Neural crest cell (in vitro differentiated cells): ENCODE data around the gene RBM4B. TPM values are rescaled to one million over a fixed set of nuclear protein-coding genes. Genes with fewer than 3 reads are reported as not detected.
"Not testable (repeated sequence)": the region's sequence is repeated elsewhere in the genome, so short reads cannot be mapped to it uniquely, and the experiment has no call there.

Experiments
- DNase-seq: peaks from one replicate; pipeline ENCODE4 v3.0.0; 2021; ENCODE audit warnings: low read depth, mixed read lengths, low spot score
- H3K27ac Mint-ChIP-seq: one replicate; pipeline ENCODE4 v1.8.0; 2021; ENCODE audit warnings: mild to moderate bottlenecking, mixed read lengths; ENCODE audit not compliant: unreplicated experiment
- H3K27me3 Mint-ChIP-seq: 2 replicates; pipeline ENCODE4 v1.8.0; 2021; ENCODE audit warnings: low read depth, mild to moderate bottlenecking, mixed read lengths
- H3K36me3 Mint-ChIP-seq: 2 replicates; pipeline ENCODE4 v1.8.0; 2021; ENCODE audit warnings: low read depth, mild to moderate bottlenecking, mixed read lengths
- H3K4me1 Mint-ChIP-seq: 2 replicates; pipeline ENCODE4 v1.8.0; 2021; ENCODE audit warnings: mixed read lengths
- H3K4me3 Mint-ChIP-seq: one replicate; pipeline ENCODE4 v1.8.0; 2021; ENCODE audit warnings: mild to moderate bottlenecking, mixed read lengths
- H3K9me3 Mint-ChIP-seq: 2 replicates; pipeline ENCODE4 v1.8.0; 2021; ENCODE audit warnings: mixed read lengths
- long read RNA-seq: library from polyadenylated mRNA; unstranded; transcript quantifications from one replicate; pipeline ENCODE4 v2.0.0, GENCODE V29; 2020
- total RNA-seq: library from RNA; stranded (reverse); gene quantifications from 2 replicates; pipeline ENCODE4 v1.2.1, GENCODE V29; 2021
- TF ChIP-seq, protein P1 (sequence below): fragments of 200-600 bp; sonication (generic); conservative IDR thresholded peaks from 2 replicates; pipeline ENCODE4 v1.5.0; 2021; ENCODE audit warnings: antibody characterized with exemption, mild to moderate bottlenecking

Gene RBM4B, protein sequence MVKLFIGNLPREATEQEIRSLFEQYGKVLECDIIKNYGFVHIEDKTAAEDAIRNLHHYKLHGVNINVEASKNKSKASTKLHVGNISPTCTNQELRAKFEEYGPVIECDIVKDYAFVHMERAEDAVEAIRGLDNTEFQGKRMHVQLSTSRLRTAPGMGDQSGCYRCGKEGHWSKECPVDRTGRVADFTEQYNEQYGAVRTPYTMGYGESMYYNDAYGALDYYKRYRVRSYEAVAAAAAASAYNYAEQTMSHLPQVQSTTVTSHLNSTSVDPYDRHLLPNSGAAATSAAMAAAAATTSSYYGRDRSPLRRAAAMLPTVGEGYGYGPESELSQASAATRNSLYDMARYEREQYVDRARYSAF
- total RNA-seq, result 57.0 and 61.9 TPM in 2 replicates
- long read RNA-seq, transcript RBM4B-203 (3 exons, 2,339 nt), result minor isoform, 6 of 168 reads
- long read RNA-seq, transcript RBM4B-201 (4 exons, 1,840 nt), result major isoform, 60 of 168 reads
- long read RNA-seq, transcript RBM4B-206 (2 exons, 1,646 nt), result minor isoform, 51 of 168 reads
- long read RNA-seq, partial matches to known transcripts, result 27 of 168 reads
- long read RNA-seq, other reads (novel, unspliced or antisense), result 24 of 168 reads

DNA sequence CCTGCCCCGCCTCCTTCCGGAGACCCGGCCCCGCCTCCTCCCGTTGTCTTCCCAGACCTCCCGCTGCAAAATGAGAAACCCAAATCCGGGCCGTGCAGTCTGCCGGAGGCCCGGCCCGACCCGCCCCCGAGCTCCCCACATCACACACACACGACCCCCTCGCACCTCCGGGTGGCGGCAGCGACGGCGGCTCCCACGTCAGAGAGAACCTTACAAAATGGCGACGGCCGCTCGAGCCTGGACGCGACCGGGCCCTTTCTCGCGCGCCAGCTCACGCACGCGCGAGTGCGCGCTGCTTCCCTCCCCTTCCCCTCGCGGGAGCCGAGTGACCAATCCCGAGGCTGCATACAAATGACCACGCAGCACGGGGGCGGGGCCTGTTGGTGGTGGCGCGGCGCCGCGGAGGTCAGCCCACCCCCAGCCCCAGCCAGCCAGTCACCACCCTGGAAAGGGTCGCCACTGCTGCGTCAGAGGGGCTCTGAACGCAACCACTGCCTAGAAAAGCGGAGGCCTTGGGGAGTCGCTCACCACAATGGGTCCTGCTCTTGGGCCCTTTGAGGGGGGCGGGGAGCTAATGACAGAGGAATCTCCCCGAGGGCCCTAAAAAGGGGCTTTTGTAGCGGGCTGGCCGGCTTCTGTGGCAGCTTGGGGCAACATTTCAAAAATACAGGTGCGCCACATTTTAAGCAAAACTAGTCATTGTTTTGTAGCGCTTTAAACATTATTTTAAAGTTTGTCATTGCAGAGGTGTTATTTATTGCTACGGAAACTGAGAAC is at the start of gene RBM4B:
RBM4B (minus strand) TSS at position 289 of the 777 bp plus-strand sequence. CDS start 808 bp downstream, outside the sequence.
- no peaks in the 10 kb centered on the region for H3K27me3 Mint-ChIP-seq
- peaks cover 48% of the 10 kb centered on the region for H3K4me1 Mint-ChIP-seq
- peak; percentile 97 for DNase-seq
- no peaks in the 10 kb centered on the region for H3K9me3 Mint-ChIP-seq
- peak within 1 kb of the TSS; percentile 88 for H3K4me3 Mint-ChIP-seq
- TF ChIP-seq, protein P1, sequence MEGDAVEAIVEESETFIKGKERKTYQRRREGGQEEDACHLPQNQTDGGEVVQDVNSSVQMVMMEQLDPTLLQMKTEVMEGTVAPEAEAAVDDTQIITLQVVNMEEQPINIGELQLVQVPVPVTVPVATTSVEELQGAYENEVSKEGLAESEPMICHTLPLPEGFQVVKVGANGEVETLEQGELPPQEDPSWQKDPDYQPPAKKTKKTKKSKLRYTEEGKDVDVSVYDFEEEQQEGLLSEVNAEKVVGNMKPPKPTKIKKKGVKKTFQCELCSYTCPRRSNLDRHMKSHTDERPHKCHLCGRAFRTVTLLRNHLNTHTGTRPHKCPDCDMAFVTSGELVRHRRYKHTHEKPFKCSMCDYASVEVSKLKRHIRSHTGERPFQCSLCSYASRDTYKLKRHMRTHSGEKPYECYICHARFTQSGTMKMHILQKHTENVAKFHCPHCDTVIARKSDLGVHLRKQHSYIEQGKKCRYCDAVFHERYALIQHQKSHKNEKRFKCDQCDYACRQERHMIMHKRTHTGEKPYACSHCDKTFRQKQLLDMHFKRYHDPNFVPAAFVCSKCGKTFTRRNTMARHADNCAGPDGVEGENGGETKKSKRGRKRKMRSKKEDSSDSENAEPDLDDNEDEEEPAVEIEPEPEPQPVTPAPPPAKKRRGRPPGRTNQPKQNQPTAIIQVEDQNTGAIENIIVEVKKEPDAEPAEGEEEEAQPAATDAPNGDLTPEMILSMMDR, result no peak
- H3K27ac Mint-ChIP-seq, result peak within 1 kb of the TSS; percentile 99
- peaks cover 9% of the 10 kb centered on the region for H3K36me3 Mint-ChIP-seq

DNA sequence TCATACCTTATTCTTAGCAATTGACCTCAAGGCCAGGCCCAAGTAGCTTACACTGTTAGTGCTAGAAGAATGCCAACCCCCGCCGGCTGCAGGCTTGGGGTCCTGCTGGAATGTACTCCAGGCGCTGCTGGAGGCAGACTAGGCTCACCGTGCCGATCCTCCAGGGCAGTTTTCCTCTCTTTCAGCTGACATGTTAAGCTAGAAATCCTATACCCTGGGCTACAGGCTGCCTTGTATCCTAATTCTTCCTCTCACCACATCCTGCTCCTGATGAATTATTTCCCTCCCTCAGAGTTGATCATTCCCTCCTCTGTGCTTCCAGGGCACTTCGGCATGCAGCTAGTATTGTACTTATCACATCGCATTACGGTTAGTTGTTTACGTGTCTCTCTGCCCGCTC is 48.0 kb upstream of the RBM4B start:
- peaks cover 46% of the 10 kb centered on the region for H3K27me3 Mint-ChIP-seq
- no peaks in the 10 kb centered on the region for H3K36me3 Mint-ChIP-seq
- H3K27ac Mint-ChIP-seq, result no peak overlapping the region
- peak overlapping the region; percentile 84 for H3K4me3 Mint-ChIP-seq
- no peak for DNase-seq
- peaks cover 25% of the 10 kb centered on the region for H3K4me1 Mint-ChIP-seq
- TF ChIP-seq, protein P1, result no peak
- no peaks in the 10 kb centered on the region for H3K9me3 Mint-ChIP-seq

DNA sequence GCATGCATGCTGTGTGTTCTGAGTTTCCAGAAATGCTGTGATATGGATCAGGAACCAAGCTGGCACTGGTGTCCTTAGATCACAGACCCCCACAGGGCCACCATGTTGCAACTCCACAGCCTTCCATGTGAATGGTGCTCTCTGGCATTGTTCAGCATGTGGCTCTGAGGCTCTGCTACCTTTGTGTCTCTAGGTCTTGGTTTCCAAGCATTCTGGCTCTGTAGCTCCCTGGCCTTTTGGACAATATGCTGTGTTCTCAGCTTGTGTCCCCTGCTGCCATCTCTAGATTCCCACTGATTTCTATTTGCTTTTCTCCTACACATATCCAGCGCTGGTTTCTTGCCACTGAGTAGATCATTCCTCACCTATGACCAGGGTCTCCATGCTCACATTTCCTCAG is 47.4 kb upstream of the RBM4B start:
- DNase-seq, result no peak

DNA sequence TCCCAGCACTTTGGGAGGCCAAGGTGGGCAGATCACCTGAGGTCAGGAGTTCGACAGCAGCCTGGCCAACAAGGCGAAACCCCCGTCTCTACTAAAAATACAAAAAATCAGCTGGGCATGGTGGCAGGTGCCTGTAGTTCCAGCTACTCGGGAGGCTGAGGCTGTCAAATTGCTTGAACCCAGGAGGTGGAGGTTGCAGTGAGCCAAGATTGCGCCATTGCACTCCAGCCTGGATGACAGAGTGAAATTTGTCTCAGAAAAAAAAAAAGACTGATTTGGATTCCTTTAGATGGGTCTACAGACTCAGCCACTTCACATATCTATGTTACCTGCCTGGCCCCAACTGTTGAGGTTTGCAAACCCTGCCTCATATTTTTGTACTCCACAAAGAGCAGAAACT is 46.5 kb upstream of the RBM4B start:
- not testable (repeated sequence) for H3K27ac Mint-ChIP-seq, H3K36me3 Mint-ChIP-seq, DNase-seq, H3K4me3 Mint-ChIP-seq, H3K9me3 Mint-ChIP-seq
- H3K27me3 Mint-ChIP-seq, result peaks cover 38% of the 10 kb centered on the region
- H3K4me1 Mint-ChIP-seq, result peaks cover 33% of the 10 kb centered on the region

More for the DNA sequence above, 47.4 kb upstream of the RBM4B start:
- Mint-ChIP-seq H3K9me3 (no peaks in the 10 kb centered on the region), H3K4me3 (peak overlapping the region; percentile 84), H3K36me3 (no peaks in the 10 kb centered on the region), H3K4me1 (peaks cover 31% of the 10 kb centered on the region), H3K27ac (no peak overlapping the region), H3K27me3 (peaks cover 45% of the 10 kb centered on the region)
- TF ChIP-seq, protein P1, result no peak

DNA sequence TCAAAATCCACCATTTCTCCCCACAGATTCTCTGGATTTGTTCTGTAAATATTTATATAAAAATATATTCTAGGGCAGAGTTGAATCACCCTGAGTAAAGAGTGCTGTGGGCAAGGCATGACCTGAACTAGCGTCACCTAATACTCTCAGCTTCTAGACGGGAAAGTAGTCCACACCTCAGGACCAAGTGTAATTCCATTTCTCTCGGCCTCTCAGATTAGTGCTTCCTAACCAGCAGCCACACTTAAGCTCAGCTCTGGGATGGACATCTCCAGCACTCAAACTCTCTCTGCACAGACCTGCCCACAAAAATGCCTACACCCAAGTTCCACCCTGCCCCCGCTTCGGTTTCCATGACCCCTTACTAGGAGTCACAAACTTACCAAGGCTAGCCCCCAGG is 46.0 kb upstream of the RBM4B start:
- no peak for DNase-seq
- no peak overlapping the region for H3K4me3 Mint-ChIP-seq
- H3K27me3 Mint-ChIP-seq, result peaks cover 33% of the 10 kb centered on the region
- no peaks in the 10 kb centered on the region for H3K9me3 Mint-ChIP-seq
- peaks cover 29% of the 10 kb centered on the region for H3K4me1 Mint-ChIP-seq
- TF ChIP-seq, protein P1, result no peak
- no peak overlapping the region for H3K27ac Mint-ChIP-seq
- no peaks in the 10 kb centered on the region for H3K36me3 Mint-ChIP-seq
